ENCODE results near the gene RXRA.

- TF ChIP-seq GABPA (IDR thresholded peaks at IDR 0.05 in 1 of 2, conservative IDR thresholded peaks at IDR 0.05 in 1 of 2): no peak
- TF ChIP-seq RXRA (IDR thresholded peaks at IDR 0.05): no peak
- TF ChIP-seq EGR1 (IDR thresholded peaks at IDR 0.05; ENCODE audit: low read depth in 2 of 2): no peak
- TF ChIP-seq CTCF (IDR thresholded peaks at IDR 0.05; ENCODE audit: low read depth, low read length, missing input control): no peak
- no peak for TF ChIP-seq JUND (IDR thresholded peaks at IDR 0.05)
- no peak for TF ChIP-seq RAD21 (IDR thresholded peaks at IDR 0.05)
- no peak for TF ChIP-seq ZBTB33 (IDR thresholded peaks at IDR 0.05)
- no peak for TF ChIP-seq REST (IDR thresholded peaks at IDR 0.05)
- no peak for TF ChIP-seq ATF3 (IDR thresholded peaks at IDR 0.05)
- no peak for TF ChIP-seq SP1 (IDR thresholded peaks at IDR 0.05)
- no peak for TF ChIP-seq HNF4A (conservative IDR thresholded peaks at IDR 0.05)
- no peak for TF ChIP-seq MAX (IDR thresholded peaks at IDR 0.05)
Measured at GRCh38 chr9:134451700-134452458, 125.6 kb downstream of the RXRA start.
